SK-N-SH treated with all-trans-retinoic acid at 6 μM for 48 hours (cell line): ENCODE results near the gene DSEL.

ENCODE experiments used
- ATAC-seq: fragments of 200-7000 bp; cut with Tn5 transposase; 3 replicates; pipeline ENCODE4 v1.9.1; 2020; ENCODE audit warnings: mild to moderate bottlenecking, moderate library complexity
- ARNTL ChIP-seq: fragments of 450-650 bp; formaldehyde crosslinking; IDR thresholded peaks from 2 replicates; pipeline ENCODE4 v1.5.0; 2020; ENCODE audit warnings: low read depth, mild to moderate bottlenecking, moderate library complexity, borderline replicate concordance
- BACH2 ChIP-seq: fragments of 250-450 bp; sonication (Bioruptor Pico); IDR thresholded peaks from 2 replicates; pipeline ENCODE4 v1.9.0; 2021; ENCODE audit warnings: mild to moderate bottlenecking, borderline replicate concordance
- CREB5 ChIP-seq: fragments of 250-450 bp; sonication (Bioruptor Pico); IDR thresholded peaks from 2 replicates; pipeline ENCODE4 v1.5.1; 2020; ENCODE audit warnings: low read depth, mild to moderate bottlenecking, moderate library complexity
- CSDC2 ChIP-seq: fragments of 250-450 bp; sonication (Bioruptor Pico); IDR thresholded peaks from 2 replicates; pipeline ENCODE4 v1.5.0; 2020; ENCODE audit warnings: mild to moderate bottlenecking, moderate library complexity
- CSRNP3 ChIP-seq: fragments of 250-450 bp; sonication (Bioruptor Pico); IDR thresholded peaks from 2 replicates; pipeline ENCODE4 v1.5.1; 2021; ENCODE audit warnings: mild to moderate bottlenecking, moderate library complexity
- ESRRG ChIP-seq: fragments of 250-450 bp; sonication (Bioruptor Pico); IDR thresholded peaks from 2 replicates; pipeline ENCODE4 v1.6.1; 2021; ENCODE audit warnings: mild to moderate bottlenecking
- GLIS3 ChIP-seq: fragments of 250-450 bp; sonication (Bioruptor Pico); IDR thresholded peaks from 2 replicates; pipeline ENCODE4 v1.5.0; 2020; ENCODE audit warnings: mild to moderate bottlenecking, moderate library complexity
- ISL1 ChIP-seq: fragments of 250-450 bp; sonication (Bioruptor Pico); IDR thresholded peaks from 2 replicates; pipeline ENCODE4 v2.1.2; 2022; ENCODE audit warnings: mild to moderate bottlenecking, moderate library complexity
- OSR1 ChIP-seq: fragments of 250-450 bp; sonication (Bioruptor Pico); IDR thresholded peaks from 2 replicates; pipeline ENCODE4 v1.8.0; 2022; ENCODE audit warnings: moderate library complexity, mild to moderate bottlenecking, inconsistent platforms
- PATZ1 ChIP-seq: fragments of 250-450 bp; sonication (Bioruptor Pico); IDR thresholded peaks from 2 replicates; pipeline ENCODE4 v1.8.0; 2020; ENCODE audit warnings: mild to moderate bottlenecking, moderate library complexity, borderline replicate concordance
- PPARA ChIP-seq: fragments of 250-450 bp; sonication (Bioruptor Pico); IDR thresholded peaks from 2 replicates; pipeline ENCODE4 v1.5.0; 2020; ENCODE audit warnings: mild to moderate bottlenecking, borderline replicate concordance
- SNAI2 ChIP-seq: fragments of 250-450 bp; sonication (Bioruptor Pico); IDR thresholded peaks from 2 replicates; pipeline ENCODE4 v1.5.0; 2020; ENCODE audit warnings: mild to moderate bottlenecking, moderate library complexity
- TCF4 ChIP-seq: fragments of 250-450 bp; sonication (Bioruptor Pico); IDR thresholded peaks from 2 replicates; pipeline ENCODE4 v1.8.0; 2021; ENCODE audit warnings: mild to moderate bottlenecking, moderate library complexity, borderline replicate concordance
- TOX ChIP-seq: fragments of 250-450 bp; sonication (Bioruptor Pico); IDR thresholded peaks from 2 replicates; pipeline ENCODE4 v1.8.0; 2021; ENCODE audit warnings: mild to moderate bottlenecking, moderate library complexity, borderline replicate concordance
- TSHZ2 ChIP-seq: fragments of 250-450 bp; sonication (Bioruptor Pico); IDR thresholded peaks from 2 replicates; pipeline ENCODE4 v1.5.0; 2020; ENCODE audit warnings: mild to moderate bottlenecking, moderate library complexity
- ZC3H10 ChIP-seq: fragments of 250-450 bp; sonication (Bioruptor Pico); IDR thresholded peaks from 2 replicates; pipeline ENCODE4 v1.5.1; 2021; ENCODE audit warnings: mild to moderate bottlenecking, moderate library complexity
- ZFP30 ChIP-seq: fragments of 450-650 bp; formaldehyde crosslinking; IDR thresholded peaks from 2 replicates; pipeline ENCODE4 v1.5.0; 2022; ENCODE audit warnings: mild to moderate bottlenecking, moderate library complexity
- ZNF565 ChIP-seq: fragments of 450-650 bp; formaldehyde crosslinking; conservative IDR thresholded peaks from 2 replicates; pipeline ENCODE4 v1.5.0; 2020; ENCODE audit warnings: low read depth, mild to moderate bottlenecking, moderate library complexity
- ZNF70 ChIP-seq: fragments of 450-650 bp; formaldehyde crosslinking; IDR thresholded peaks from 2 replicates; pipeline ENCODE4 v1.5.0; 2020; ENCODE audit warnings: mild to moderate bottlenecking, moderate library complexity
- ZNF8 ChIP-seq: fragments of 450-650 bp; formaldehyde crosslinking; IDR thresholded peaks from 2 replicates; pipeline ENCODE4 v1.5.0; 2020; ENCODE audit warnings: mild to moderate bottlenecking, moderate library complexity

The DSEL gene

GRCh38 chr18:67485655-67486054, 30.9 kb downstream of the DSEL start (continued):
- TF ChIP-seq TCF4 (CRISPR knock-in tag) (no peak), CREB5 (CRISPR knock-in tag) (no peak), CSDC2 (CRISPR knock-in tag) (no peak), ZC3H10 (no peak), ZNF70 (no peak), ZNF565 (CRISPR knock-in tag) (no peak)

- TF ChIP-seq PATZ1 (CRISPR knock-in tag) (no peak), ZNF8 (peak; percentile 68)
- ATAC-seq = no peak
These were observed 32.1 kb downstream of the DSEL start for GRCh38 chr18:67484458-67484857.

GRCh38 chr18:67483952-67484351, 32.6 kb downstream of the DSEL start:
- ATAC-seq = no peak
- TF ChIP-seq TOX (CRISPR knock-in tag) (no peak), TSHZ2 (no peak), GLIS3 (no peak), SNAI2 (no peak), ZNF565 (CRISPR knock-in tag) (no peak), OSR1 (no peak), ISL1 (CRISPR knock-in tag) (no peak), ZFP30 (no peak), ZC3H10 (no peak)

GRCh38 chr18:67483237-67483636, 33.3 kb downstream of the DSEL start:
- ATAC-seq = peak; percentile 56; the same call in 2 of the 3 replicates
- no peak for TF ChIP-seq BACH2
- TF ChIP-seq PATZ1 (CRISPR knock-in tag) = no peak
- no peak for TF ChIP-seq CSRNP3 (CRISPR knock-in tag)
- no peak for TF ChIP-seq TOX (CRISPR knock-in tag)
- no peak for TF ChIP-seq ARNTL (CRISPR knock-in tag)
- TF ChIP-seq CREB5 (CRISPR knock-in tag) = no peak
- TF ChIP-seq ZC3H10 = no peak
- no peak for TF ChIP-seq OSR1
- no peak for TF ChIP-seq TSHZ2
- no peak for TF ChIP-seq CSDC2 (CRISPR knock-in tag)
- TF ChIP-seq ZFP30 = no peak
- no peak for TF ChIP-seq ESRRG (CRISPR knock-in tag)
- TF ChIP-seq PPARA (CRISPR knock-in tag) = no peak
- TF ChIP-seq, all 23 proteins: peak for 0
